Colonic mucosa (tissue), 4 donors: ENCODE data around the gene EFCAB6. TPM values are rescaled to one million over a fixed set of nuclear protein-coding genes. Genes with fewer than 3 reads are reported as not detected.

Experiments used
- DNase-seq: peaks from one replicate; pipeline ENCODE4 v3.0.0-alpha.2; 2020
- H3K27ac ChIP-seq: fragments of 200-600 bp; one replicate; pipeline ENCODE4 v1.8.0; 2021
- H3K27me3 ChIP-seq: fragments of 200-600 bp; one replicate; pipeline ENCODE4 v1.8.0; 2021
- H3K36me3 ChIP-seq: fragments of 200-600 bp; one replicate; pipeline ENCODE4 v1.8.0; 2021
- H3K4me1 ChIP-seq: fragments of 200-600 bp; one replicate; pipeline ENCODE4 v1.8.0; 2021; ENCODE audit warnings: mild to moderate bottlenecking
- H3K4me3 ChIP-seq: fragments of 200-600 bp; one replicate; pipeline ENCODE4 v1.8.0; 2021
- H3K9ac ChIP-seq, 2 donors: one replicate each; pipeline ENCODE4 v1.7.0; 2013; ENCODE audit warnings: control low read depth in 2 of 2, low read depth in 2 of 2, low read length in 2 of 2
- H3K9me3 ChIP-seq: fragments of 200-600 bp; one replicate; pipeline ENCODE4 v1.8.0; 2021
- CTCF ChIP-seq: fragments of 200-600 bp; IDR thresholded peaks from one replicate; pipeline ENCODE4 v1.8.0; 2022; ENCODE audit warnings: antibody characterized with exemption, mild to moderate bottlenecking
- intact Hi-C: fragments of 100-400 bp; cut with DNase I; formaldehyde crosslinking; loops from one replicate; pipeline ENCODE4 v1.14.1; 2022
- total RNA-seq, 2 donors: library from RNA; stranded (reverse); fragmentation: NEBNext Ultra II Directional in 1 of 2; extraction: Animal tissue kit (Norgen Biotek cat#: 25700) in 1 of 2; gene quantifications; one replicate each; pipeline ENCODE4 v1.2.1, GENCODE V29; 2021
- donor health status: healthy.
- donor health status: DM: no; HTN: no; CAD: no.
- donor health status: DM: no; HTN: no; CAD: no.

Gene EFCAB6
- total RNA-seq, 2 donors from 2014 or later, result 0.35 to 0.80 TPM

- no peaks in the 10 kb centered on the region for H3K4me1 ChIP-seq
- H3K9me3 ChIP-seq, result no peaks in the 10 kb centered on the region
- H3K36me3 ChIP-seq, result no peaks in the 10 kb centered on the region
- no peak for DNase-seq
- H3K27ac ChIP-seq, result no peak overlapping the region
- no peak for TF ChIP-seq CTCF
- intact Hi-C loops, result no loop called here
- no peak overlapping the region for H3K9ac ChIP-seq
- H3K27me3 ChIP-seq, result no peaks in the 10 kb centered on the region
- no peak overlapping the region for H3K4me3 ChIP-seq
These were observed 74.8 kb downstream of the EFCAB6 start for GRCh38 chr22:43737150-43737828.

- Histone ChIP-seq H3K36me3 (no peaks in the 10 kb centered on the region), H3K27me3 (no peaks in the 10 kb centered on the region), H3K4me1 (no peaks in the 10 kb centered on the region), H3K9me3 (no peaks in the 10 kb centered on the region), H3K4me3 (no peak overlapping the region), H3K9ac (no peak overlapping the region), H3K27ac (no peak overlapping the region)
- DNase-seq, result no peak
- intact Hi-C loops, result no loop called here
- TF ChIP-seq CTCF, result no peak
These were observed 75.5 kb downstream of the EFCAB6 start for GRCh38 chr22:43736651-43737050.

- no peaks in the 10 kb centered on the region for H3K4me1 ChIP-seq
- no peak for DNase-seq
- no peak overlapping the region for H3K9ac ChIP-seq
- TF ChIP-seq CTCF, result no peak
- H3K36me3 ChIP-seq, result no peaks in the 10 kb centered on the region
- H3K9me3 ChIP-seq, result no peaks in the 10 kb centered on the region
- no peak overlapping the region for H3K4me3 ChIP-seq
- intact Hi-C loops, result no loop called here
- no peak overlapping the region for H3K27ac ChIP-seq
- no peaks in the 10 kb centered on the region for H3K27me3 ChIP-seq
These were observed 77.5 kb downstream of the EFCAB6 start for GRCh38 chr22:43734370-43735150.

GRCh38 chr22:43733138-43733537 lies 79.0 kb downstream of the EFCAB6 start:
- no peak overlapping the region for H3K27ac ChIP-seq
- H3K9me3 ChIP-seq, result no peaks in the 10 kb centered on the region
- intact Hi-C loops, result no loop called here
- DNase-seq, result no peak
- no peaks in the 10 kb centered on the region for H3K4me1 ChIP-seq
- no peak overlapping the region for H3K4me3 ChIP-seq
- no peaks in the 10 kb centered on the region for H3K36me3 ChIP-seq
- no peaks in the 10 kb centered on the region for H3K27me3 ChIP-seq
- H3K9ac ChIP-seq, result no peak overlapping the region
- TF ChIP-seq CTCF, result no peak

- no peak for TF ChIP-seq CTCF
- Histone ChIP-seq H3K9ac (no peak overlapping the region), H3K9me3 (no peaks in the 10 kb centered on the region), H3K4me1 (no peaks in the 10 kb centered on the region), H3K4me3 (no peak overlapping the region), H3K27ac (no peak overlapping the region), H3K36me3 (no peaks in the 10 kb centered on the region), H3K27me3 (no peaks in the 10 kb centered on the region)
- DNase-seq, result no peak
- intact Hi-C loops, result no loop called here
These were observed 80.1 kb downstream of the EFCAB6 start for GRCh38 chr22:43731988-43732387.
